Renal cortical epithelial cell (primary cell): ENCODE data around the gene GABBR1. TPM values are rescaled to one million over a fixed set of nuclear protein-coding genes. Genes with fewer than 3 reads are reported as not detected.

ENCODE experiments used
- DNase-seq: peaks from one replicate; pipeline ENCODE4 v3.0.0-alpha.2; 2011; ENCODE audit warnings: low read depth
- total RNA-seq: library from RNA; depleted of rRNA; stranded (reverse); fragments of >200 nt; gene quantifications from 2 replicates; pipeline ENCODE4 v1.2.3, GENCODE V29; 2014

GABBR1 gene
- total RNA-seq, 1 donor from 2014 or later: 10.2 TPM

GRCh38 chr6:29527564-29527963 lies 105.4 kb downstream of the GABBR1 start:
- DNase-seq: no peak

DNA sequence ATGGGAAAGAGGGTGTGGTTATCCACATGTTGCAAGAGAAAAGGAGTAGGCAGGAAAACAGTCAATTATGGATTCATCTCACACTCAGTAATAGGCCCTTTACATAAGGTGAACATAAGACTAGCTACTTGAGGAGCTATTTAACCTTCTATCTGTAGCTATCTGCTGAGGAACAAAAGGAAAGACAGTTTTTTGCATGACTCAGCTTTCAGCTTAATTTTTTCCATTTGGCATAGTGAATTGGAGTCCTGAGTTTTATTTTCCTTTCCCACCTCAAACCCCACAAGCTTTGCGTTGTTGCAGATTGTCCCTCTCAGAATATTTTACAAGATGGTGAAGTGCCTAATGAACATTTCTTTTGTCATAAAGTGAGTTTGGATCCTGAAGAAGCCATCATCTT lies 105.9 kb downstream of the GABBR1 start:
- no peak for DNase-seq

- DNase-seq: no peak
Measured at GRCh38 chr6:29525311-29525639, 107.7 kb downstream of the GABBR1 start.

GRCh38 chr6:29524444-29525310 lies 108.3 kb downstream of the GABBR1 start:
- DNase-seq: no peak

DNA sequence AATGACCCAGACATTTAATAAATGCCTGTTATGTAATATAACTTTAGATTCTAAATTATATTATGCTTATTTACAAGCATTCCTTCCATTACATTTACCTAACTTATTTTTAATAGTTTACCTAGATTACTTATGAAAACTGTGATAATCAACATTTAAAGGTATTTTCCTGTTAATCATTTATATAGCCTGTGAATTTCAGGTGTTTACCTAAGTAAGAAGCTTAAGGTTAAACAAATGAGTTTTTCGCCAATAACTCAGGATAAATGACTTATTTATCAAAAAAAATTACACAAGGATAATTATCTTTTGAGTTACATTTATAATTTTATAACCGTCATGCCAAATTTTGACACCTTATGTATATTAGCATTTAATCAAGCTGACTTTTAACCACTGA lies 108.9 kb downstream of the GABBR1 start:
- DNase-seq: no peak

- DNase-seq: no peak
Measured at GRCh38 chr6:29522227-29522626, 110.8 kb downstream of the GABBR1 start.

- DNase-seq: no peak
Measured at GRCh38 chr6:29521006-29521680, 111.8 kb downstream of the GABBR1 start.

DNA sequence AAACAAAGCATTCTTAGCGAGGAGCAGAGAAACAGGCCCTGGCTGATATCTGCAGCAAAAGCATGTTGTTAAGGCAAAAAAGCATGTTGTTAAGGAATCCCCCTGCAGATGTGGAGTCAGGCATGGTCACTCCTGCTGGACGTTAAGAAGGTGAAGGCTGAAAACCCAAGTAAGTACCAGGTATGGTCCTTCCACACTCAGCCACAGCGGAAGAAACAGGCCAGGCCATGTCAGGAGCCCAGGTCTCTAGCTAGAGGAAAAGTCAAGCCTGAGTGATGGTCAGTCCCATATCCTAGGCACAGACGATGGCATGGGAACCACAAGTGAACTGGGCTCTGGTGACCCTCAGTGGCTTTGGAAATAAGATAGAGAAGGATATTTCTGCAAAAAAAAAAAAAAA lies 112.8 kb downstream of the GABBR1 start:
- no peak for DNase-seq

DNA sequence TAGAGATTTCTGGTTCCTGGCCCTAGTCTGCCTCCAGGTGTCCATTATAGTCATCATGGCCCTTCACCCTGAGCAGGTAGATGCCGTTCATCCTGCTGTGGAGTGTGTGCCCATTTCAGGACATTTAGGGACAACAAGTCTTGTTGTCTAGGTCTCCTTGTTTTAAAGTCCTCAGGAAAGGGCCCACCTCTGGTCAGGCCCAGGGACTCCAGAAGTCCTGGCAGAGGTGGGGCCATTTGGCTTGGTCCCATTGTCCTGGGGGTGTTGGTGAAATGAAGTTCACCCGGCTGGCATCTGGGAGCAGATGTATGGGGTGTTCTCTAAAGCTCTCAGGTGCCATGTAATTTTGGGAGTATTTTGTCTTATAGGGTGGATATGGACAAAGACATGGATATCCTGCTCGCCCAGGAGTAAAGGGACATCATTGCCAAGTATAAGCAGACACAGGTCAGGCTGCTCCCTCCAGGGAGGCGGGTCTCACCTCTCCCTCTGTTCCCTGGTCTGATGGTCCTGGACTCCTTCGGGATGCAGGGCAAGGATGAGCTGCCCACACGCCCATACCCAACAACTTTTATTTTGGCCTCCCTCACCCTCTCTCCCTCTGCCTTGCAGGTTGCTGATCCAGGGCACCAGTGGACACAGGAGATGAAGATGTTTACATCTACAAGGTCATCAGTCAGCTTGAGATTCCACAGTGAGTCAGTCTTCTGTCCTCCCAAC lies 113.5 kb downstream of the GABBR1 start:
- DNase-seq: no peak

GRCh38 chr6:29517728-29518440 lies 115.1 kb downstream of the GABBR1 start:
- DNase-seq: no peak

DNA sequence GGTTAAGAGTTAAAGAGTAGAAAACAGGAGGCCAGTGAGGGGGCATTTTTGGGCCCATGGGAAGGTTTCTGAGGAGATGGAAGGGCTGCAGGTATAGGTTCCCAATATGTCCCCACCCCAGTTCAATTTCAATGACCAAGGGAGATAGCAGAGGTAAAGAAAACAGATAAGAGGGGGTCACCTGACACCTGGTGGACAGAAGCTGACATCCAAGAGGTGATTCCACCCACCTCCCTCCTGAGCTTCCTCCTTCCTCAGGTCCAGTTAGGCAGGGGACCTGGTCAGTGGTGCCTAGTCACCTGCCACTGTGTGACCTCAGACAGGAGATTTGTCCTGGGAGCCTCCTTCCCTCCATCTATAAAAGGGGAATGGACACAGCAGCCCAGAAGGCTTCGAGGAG lies 115.7 kb downstream of the GABBR1 start:
- DNase-seq: no peak

- DNase-seq: peak; percentile 57
Measured at GRCh38 chr6:29516108-29516507, 116.9 kb downstream of the GABBR1 start.

DNA sequence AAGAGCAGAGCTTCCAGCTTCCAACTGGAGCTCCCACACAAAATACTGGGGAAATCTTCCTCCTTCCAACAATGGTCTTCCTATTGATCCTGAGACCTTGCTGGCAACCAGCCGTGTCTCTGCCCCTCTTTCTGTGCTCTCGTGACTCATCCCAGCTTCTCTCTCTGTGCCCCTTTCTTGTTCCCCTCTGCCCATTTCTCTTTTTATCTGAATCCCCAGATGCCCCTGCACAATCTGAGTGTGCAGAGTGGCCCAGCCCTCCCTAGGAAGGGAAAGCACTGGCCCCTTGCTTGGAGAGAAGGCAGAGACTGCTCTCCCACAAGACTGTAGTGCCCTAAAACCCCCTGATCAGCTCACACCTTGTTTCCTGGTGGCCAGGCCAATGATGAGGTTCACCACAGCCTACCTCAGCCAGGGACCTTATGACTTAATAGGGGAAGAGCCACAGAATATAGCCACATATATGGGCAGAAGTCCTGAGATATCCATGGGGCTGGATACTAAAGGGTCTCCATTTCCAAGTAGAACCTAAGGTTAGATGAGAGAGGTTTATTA lies 122.2 kb downstream of the GABBR1 start:
- DNase-seq: no peak

DNA sequence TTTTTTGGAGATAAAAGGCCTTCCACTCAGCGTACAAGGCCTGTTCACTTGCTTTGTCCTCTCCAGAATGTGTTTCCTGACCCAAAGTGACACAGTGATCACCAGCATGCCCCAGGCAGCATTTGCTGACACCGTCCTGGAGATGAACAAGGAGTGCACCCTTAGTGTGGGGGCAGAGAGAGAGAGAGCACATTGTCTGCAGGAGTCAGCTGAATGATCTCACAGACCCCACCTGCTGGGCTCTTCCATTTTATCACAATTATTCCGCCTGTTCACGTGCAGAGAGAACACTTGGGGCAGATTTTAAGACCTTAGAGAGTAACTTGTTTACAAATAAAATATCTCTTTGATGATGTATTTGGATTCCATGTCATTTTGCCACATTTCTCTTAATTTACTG lies 122.8 kb downstream of the GABBR1 start:
- DNase-seq: no peak

Other genes with a start within 250 kb of the GABBR1 start
- gene OR12D2, start 237.6 kb downstream of the GABBR1 start, total RNA-seq: 0.10 and 0.52 TPM in 2 replicates
- not detected in 2 replicates for gene OR12D1, start 218.3 kb downstream of the GABBR1 start, total RNA-seq
- gene OR10C1, start 193.9 kb downstream of the GABBR1 start, total RNA-seq: not detected in 2 replicates
- not detected in 2 replicates for gene OR11A1, start 176.1 kb downstream of the GABBR1 start, total RNA-seq
- not detected in 2 replicates for gene OR2H1, start 176.0 kb downstream of the GABBR1 start, total RNA-seq
- gene MAS1L, start 145.2 kb downstream of the GABBR1 start, total RNA-seq: not detected in 2 replicates
- gene UBD, start 73.5 kb downstream of the GABBR1 start, total RNA-seq: 3.8 and 39.4 TPM in 2 replicates
- gene OR2H2, start 48.1 kb downstream of the GABBR1 start, total RNA-seq: not detected in 2 replicates
- gene MOG, start 23.9 kb upstream of the GABBR1 start, total RNA-seq: not detected in 2 replicates
- 0.10 and 0.69 TPM in 2 replicates for gene ZFP57, start 48.0 kb upstream of the GABBR1 start, total RNA-seq
- gene HLA-F, start 90.3 kb upstream of the GABBR1 start, total RNA-seq: 7.8 and 25.9 TPM in 2 replicates
- 1.7 and 5.7 TPM in 2 replicates for gene HLA-G, start 194.6 kb upstream of the GABBR1 start, total RNA-seq